ENCODE results near the gene PLCB1.

PLCB1 gene

DNA sequence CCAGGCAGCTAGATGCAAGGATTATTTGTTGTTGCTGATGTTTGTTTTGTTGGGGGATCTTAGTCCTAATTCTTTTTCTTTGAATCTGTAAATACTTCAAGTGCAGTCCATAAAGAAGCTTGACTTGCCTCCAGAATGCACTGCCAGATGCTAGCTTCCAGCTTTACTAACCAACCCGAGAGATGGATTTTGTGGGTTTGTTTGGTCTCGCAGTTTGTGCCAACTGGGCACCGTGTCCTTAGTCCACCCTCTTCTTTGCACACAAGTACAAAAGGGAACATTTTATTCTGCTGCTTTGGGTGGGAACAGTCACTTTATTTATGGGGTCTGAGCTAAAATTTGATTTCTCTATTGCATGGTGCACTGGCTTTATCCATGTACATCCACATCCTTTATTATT lies 212.0 kb downstream of the PLCB1 start:
- TF ChIP-seq, protein P1, sequence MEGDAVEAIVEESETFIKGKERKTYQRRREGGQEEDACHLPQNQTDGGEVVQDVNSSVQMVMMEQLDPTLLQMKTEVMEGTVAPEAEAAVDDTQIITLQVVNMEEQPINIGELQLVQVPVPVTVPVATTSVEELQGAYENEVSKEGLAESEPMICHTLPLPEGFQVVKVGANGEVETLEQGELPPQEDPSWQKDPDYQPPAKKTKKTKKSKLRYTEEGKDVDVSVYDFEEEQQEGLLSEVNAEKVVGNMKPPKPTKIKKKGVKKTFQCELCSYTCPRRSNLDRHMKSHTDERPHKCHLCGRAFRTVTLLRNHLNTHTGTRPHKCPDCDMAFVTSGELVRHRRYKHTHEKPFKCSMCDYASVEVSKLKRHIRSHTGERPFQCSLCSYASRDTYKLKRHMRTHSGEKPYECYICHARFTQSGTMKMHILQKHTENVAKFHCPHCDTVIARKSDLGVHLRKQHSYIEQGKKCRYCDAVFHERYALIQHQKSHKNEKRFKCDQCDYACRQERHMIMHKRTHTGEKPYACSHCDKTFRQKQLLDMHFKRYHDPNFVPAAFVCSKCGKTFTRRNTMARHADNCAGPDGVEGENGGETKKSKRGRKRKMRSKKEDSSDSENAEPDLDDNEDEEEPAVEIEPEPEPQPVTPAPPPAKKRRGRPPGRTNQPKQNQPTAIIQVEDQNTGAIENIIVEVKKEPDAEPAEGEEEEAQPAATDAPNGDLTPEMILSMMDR (IDR thresholded peaks at IDR 0.05), result no peak

DNA sequence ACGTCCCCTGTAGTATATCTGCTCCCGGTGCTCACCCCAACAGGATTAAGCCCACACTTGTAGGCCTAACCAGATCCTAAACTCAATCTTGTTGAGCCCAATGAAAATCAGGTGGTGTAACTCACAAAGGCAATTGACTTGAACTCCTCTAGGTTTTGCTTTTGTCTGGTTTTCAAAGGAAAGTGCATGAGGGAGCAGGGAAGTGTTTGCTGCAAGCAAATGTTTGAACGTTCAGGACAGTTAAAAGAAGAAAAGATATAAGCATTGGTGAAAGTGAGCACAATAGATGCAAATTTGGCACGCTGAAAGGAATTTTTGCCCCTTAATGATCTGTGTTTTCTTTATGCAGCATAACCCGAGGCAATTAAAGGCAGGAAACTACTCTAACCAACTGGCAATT lies 212.6 kb downstream of the PLCB1 start:
- TF ChIP-seq, protein P1 (IDR thresholded peaks at IDR 0.05), result no peak

DNA sequence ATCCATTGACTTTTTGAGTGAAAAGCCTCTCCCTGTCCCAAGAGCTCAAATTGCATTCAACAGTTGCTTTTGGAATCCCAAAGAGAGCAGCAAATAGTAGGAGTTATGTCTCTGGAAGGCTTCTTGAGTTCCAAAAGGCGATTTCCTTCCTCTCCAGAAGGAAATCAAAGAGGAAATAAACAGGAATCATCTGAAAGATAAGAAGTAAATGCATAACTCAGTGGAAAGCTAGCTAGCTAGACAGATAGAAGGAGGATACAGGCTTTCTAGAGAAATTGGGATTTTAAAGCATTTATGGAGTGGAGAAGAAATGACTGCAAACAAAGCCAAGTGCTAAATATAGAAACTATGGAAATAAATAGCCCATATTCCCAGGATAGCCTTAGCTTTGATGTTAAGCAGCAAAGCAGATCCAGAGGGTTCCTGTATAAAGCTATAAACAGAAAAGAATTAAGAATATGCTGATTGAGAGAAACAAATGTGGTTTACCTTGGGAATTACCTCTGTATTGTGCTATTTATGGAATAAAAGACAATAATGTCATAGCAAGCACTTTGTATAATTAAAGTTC lies 214.7 kb downstream of the PLCB1 start:
- TF ChIP-seq, protein P1 (IDR thresholded peaks at IDR 0.05), result no peak

DNA sequence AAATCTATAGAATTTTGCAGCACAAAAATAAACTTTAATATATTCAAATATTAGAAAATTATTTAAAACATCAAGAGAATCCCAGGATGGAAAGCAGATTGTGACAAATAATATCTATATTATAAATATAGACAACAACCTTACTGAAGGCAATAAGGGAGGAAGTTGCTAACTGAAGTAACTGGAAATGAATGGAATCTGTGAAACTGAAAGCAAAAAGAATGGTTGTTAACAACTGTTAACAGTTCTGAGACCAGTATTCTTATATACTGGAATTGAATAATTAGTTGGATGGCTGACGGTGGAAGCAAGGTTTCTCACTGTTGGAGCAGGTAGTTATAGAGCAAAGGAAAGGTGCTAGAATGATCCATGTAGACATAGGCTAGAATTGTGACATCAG lies 220.4 kb downstream of the PLCB1 start:
- TF ChIP-seq, protein P1 (IDR thresholded peaks at IDR 0.05), result no peak

DNA sequence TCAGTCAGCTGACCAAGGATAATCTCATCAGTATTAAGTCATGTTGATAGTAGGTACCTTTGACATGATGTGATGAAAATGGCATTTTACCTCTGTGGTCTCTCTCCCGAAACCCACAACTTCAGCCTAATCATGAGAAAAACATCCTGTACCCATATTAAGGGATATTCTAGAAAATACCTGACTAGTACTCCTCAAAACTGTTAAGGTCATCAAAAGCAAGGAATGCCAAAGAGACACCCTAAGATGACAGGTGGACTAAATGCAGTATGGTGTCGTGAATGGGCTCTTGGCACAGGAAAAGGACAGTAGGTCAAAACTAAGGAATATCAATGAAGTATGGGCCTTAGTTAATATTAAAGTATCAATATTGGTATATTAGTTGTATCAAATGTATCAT lies 221.4 kb downstream of the PLCB1 start:
- TF ChIP-seq, protein P1 (IDR thresholded peaks at IDR 0.05), result no peak

DNA sequence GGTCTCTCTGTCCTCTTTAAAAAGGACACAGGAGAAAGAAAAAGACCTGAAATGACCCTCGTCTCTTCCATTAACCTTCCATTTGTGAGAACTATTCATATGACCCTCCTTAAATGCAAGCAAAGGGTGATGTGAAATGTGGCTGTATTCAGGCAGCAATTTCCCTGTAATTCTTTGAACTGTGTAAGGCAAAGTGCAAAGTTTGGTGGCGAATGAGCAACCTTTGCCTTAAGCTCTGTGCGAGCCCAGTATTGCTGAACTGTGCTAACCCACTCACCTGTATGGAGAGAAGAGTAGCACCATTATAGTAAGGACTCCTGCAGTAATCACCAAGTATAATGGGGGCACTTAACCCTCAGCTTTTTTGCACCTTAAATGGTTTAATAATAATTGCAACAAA lies 223.4 kb downstream of the PLCB1 start:
- TF ChIP-seq, protein P1 (IDR thresholded peaks at IDR 0.05), result no peak

DNA sequence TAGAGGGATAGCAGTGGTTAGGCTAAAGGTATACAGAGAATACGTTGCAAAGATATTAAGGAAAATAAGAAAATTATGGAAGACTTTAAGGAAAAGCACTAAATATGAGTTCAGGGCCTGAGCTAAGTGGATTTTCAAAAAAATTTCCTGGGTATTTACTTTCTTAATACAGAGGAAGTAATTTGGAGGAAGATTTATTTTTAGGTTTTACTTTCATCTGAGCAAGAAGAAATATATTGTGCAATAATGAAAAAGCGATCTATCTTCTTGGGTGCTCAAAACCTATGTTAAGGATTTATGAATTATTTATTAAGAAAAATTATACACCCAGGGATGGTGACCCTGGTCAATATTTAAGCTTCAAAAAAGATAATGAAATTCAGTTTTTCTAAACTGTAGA lies 224.7 kb downstream of the PLCB1 start:
- TF ChIP-seq, protein P1 (IDR thresholded peaks at IDR 0.05), result no peak

DNA sequence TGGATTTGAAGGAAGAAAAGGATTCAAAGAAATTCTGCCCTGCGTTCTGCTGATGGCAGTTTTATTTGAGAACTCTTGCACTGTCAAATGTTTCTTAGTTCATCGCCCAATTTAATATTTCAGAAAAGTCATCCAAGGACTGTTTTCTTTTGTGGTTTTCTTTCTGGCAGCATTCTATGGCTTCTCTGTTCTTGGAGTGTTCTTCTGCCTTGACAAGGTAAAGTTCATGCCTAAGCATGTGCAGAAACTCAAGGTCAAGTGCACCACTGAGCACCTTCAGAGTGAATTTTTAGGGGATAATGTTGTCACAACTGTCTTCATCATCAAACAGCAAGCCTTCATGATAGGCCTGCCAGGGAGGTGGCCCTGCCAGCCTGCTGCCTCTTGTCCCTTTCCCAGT lies 225.6 kb downstream of the PLCB1 start:
- TF ChIP-seq, protein P1 (IDR thresholded peaks at IDR 0.05), result no peak

Measured in LNCAP (cell line).